Activated naive CD8-positive, alpha-beta T cell treated with anti-CD3 and anti-CD28 coated beads, Interleukin-2, amount 50 U/mL, for 24 hours (primary cell): Measurements from ENCODE around the gene BIRC2.
A peak's percentile ranks its signal among the peaks of the same experiment; 100 is the strongest.

Experiments
- ATAC-seq: fragments of 150-1000 bp; cut with Tn5 transposase; one replicate; pipeline ENCODE4 v1.10.0; 2021
- DNase-seq: peaks from one replicate; pipeline ENCODE4 v3.0.0; 2021
- H3K27ac Mint-ChIP-seq: one replicate; pipeline ENCODE4 v1.8.0; 2021; ENCODE audit warnings: mild to moderate bottlenecking, mixed read lengths
- H3K27me3 Mint-ChIP-seq: one replicate; pipeline ENCODE4 v1.8.0; 2021; ENCODE audit warnings: mixed read lengths
- H3K36me3 Mint-ChIP-seq: one replicate; pipeline ENCODE4 v1.8.0; 2021; ENCODE audit warnings: low read depth, mixed read lengths
- H3K4me1 Mint-ChIP-seq: one replicate; pipeline ENCODE4 v1.8.0; 2021; ENCODE audit warnings: mixed read lengths
- H3K4me3 Mint-ChIP-seq: one replicate; pipeline ENCODE4 v1.8.0; 2021; ENCODE audit warnings: mild to moderate bottlenecking, moderate library complexity, mixed read lengths
- H3K9me3 Mint-ChIP-seq: one replicate; pipeline ENCODE4 v1.8.0; 2021; ENCODE audit warnings: mixed read lengths

Gene BIRC2

GRCh38 chr11:102396708-102397563 is 49.9 kb downstream of the BIRC2 start:
- peaks cover 72% of the 10 kb centered on the region for H3K36me3 Mint-ChIP-seq
- ATAC-seq, result peak; percentile 58
- no peaks in the 10 kb centered on the region for H3K9me3 Mint-ChIP-seq
- no peaks in the 10 kb centered on the region for H3K27me3 Mint-ChIP-seq
- H3K27ac Mint-ChIP-seq, result peak overlapping the region; percentile 79
- DNase-seq, result no peak
- H3K4me3 Mint-ChIP-seq, result no peak overlapping the region
- peaks cover 47% of the 10 kb centered on the region for H3K4me1 Mint-ChIP-seq

GRCh38 chr11:102398297-102398696 is 51.3 kb downstream of the BIRC2 start:
- Mint-ChIP-seq H3K27ac (no peak overlapping the region), H3K4me1 (peaks cover 51% of the 10 kb centered on the region), H3K27me3 (no peaks in the 10 kb centered on the region), H3K4me3 (no peak overlapping the region), H3K36me3 (peaks cover 72% of the 10 kb centered on the region), H3K9me3 (no peaks in the 10 kb centered on the region)
- no peak for DNase-seq
- ATAC-seq, result no peak

- H3K9me3 Mint-ChIP-seq, result no peaks in the 10 kb centered on the region
- peak overlapping the region; percentile 49 for H3K27ac Mint-ChIP-seq
- H3K36me3 Mint-ChIP-seq, result peaks cover 76% of the 10 kb centered on the region
- peaks cover 58% of the 10 kb centered on the region for H3K4me1 Mint-ChIP-seq
- H3K27me3 Mint-ChIP-seq, result no peaks in the 10 kb centered on the region
- no peak for DNase-seq
- no peak overlapping the region for H3K4me3 Mint-ChIP-seq
- peak; percentile 65 for ATAC-seq
These were observed 52.2 kb downstream of the BIRC2 start for GRCh38 chr11:102399189-102399588.

GRCh38 chr11:102400603-102401002 is 53.6 kb downstream of the BIRC2 start:
- DNase-seq (no peak), ATAC-seq (no peak)
- Mint-ChIP-seq H3K4me1 (peaks cover 60% of the 10 kb centered on the region), H3K4me3 (no peak overlapping the region), H3K27me3 (no peaks in the 10 kb centered on the region), H3K27ac (peak overlapping the region; percentile 7), H3K9me3 (no peaks in the 10 kb centered on the region), H3K36me3 (peaks cover 66% of the 10 kb centered on the region)

GRCh38 chr11:102401905-102402304 is 54.9 kb downstream of the BIRC2 start:
- Mint-ChIP-seq H3K27ac (peak overlapping the region; percentile 41), H3K4me3 (no peak overlapping the region), H3K9me3 (no peaks in the 10 kb centered on the region), H3K36me3 (peaks cover 59% of the 10 kb centered on the region), H3K4me1 (peaks cover 53% of the 10 kb centered on the region), H3K27me3 (no peaks in the 10 kb centered on the region)
- no peak for DNase-seq
- ATAC-seq, result peak; percentile 31

GRCh38 chr11:102402548-102402947 is 55.5 kb downstream of the BIRC2 start:
- Mint-ChIP-seq H3K27ac (peak overlapping the region; percentile 41), H3K4me1 (peaks cover 53% of the 10 kb centered on the region), H3K36me3 (peaks cover 55% of the 10 kb centered on the region), H3K4me3 (no peak overlapping the region), H3K27me3 (no peaks in the 10 kb centered on the region), H3K9me3 (no peaks in the 10 kb centered on the region)
- DNase-seq (no peak), ATAC-seq (no peak)

GRCh38 chr11:102405501-102405900 is 58.5 kb downstream of the BIRC2 start:
- no peak overlapping the region for H3K27ac Mint-ChIP-seq
- DNase-seq, result no peak
- no peaks in the 10 kb centered on the region for H3K27me3 Mint-ChIP-seq
- H3K4me1 Mint-ChIP-seq, result peaks cover 64% of the 10 kb centered on the region
- no peak for ATAC-seq
- peaks cover 46% of the 10 kb centered on the region for H3K36me3 Mint-ChIP-seq
- H3K4me3 Mint-ChIP-seq, result no peak overlapping the region
- no peaks in the 10 kb centered on the region for H3K9me3 Mint-ChIP-seq

- Mint-ChIP-seq H3K27ac (no peak overlapping the region), H3K27me3 (no peaks in the 10 kb centered on the region), H3K9me3 (no peaks in the 10 kb centered on the region), H3K36me3 (peaks cover 42% of the 10 kb centered on the region), H3K4me3 (no peak overlapping the region), H3K4me1 (peaks cover 69% of the 10 kb centered on the region)
- no peak for DNase-seq
- no peak for ATAC-seq
These were observed 59.1 kb downstream of the BIRC2 start for GRCh38 chr11:102406099-102406498.

- no peaks in the 10 kb centered on the region for H3K9me3 Mint-ChIP-seq
- peak overlapping the region; percentile 46 for H3K27ac Mint-ChIP-seq
- no peak overlapping the region for H3K4me3 Mint-ChIP-seq
- no peak for ATAC-seq
- peaks cover 71% of the 10 kb centered on the region for H3K4me1 Mint-ChIP-seq
- peaks cover 28% of the 10 kb centered on the region for H3K36me3 Mint-ChIP-seq
- no peaks in the 10 kb centered on the region for H3K27me3 Mint-ChIP-seq
- DNase-seq, result no peak
These were observed 60.9 kb downstream of the BIRC2 start for GRCh38 chr11:102407901-102408300.

GRCh38 chr11:102408339-102408738 is 61.3 kb downstream of the BIRC2 start:
- no peak for DNase-seq
- H3K4me1 Mint-ChIP-seq, result peaks cover 71% of the 10 kb centered on the region
- no peak overlapping the region for H3K4me3 Mint-ChIP-seq
- H3K27ac Mint-ChIP-seq, result peak overlapping the region; percentile 10
- ATAC-seq, result no peak
- H3K36me3 Mint-ChIP-seq, result peaks cover 25% of the 10 kb centered on the region
- H3K27me3 Mint-ChIP-seq, result no peaks in the 10 kb centered on the region
- no peaks in the 10 kb centered on the region for H3K9me3 Mint-ChIP-seq

- Mint-ChIP-seq H3K4me1 (peaks cover 84% of the 10 kb centered on the region), H3K27ac (peak overlapping the region; percentile 51), H3K27me3 (no peaks in the 10 kb centered on the region), H3K36me3 (peaks cover 21% of the 10 kb centered on the region), H3K9me3 (no peaks in the 10 kb centered on the region), H3K4me3 (no peak overlapping the region)
- ATAC-seq, result no peak
- DNase-seq, result no peak
These were observed 63.4 kb downstream of the BIRC2 start for GRCh38 chr11:102410382-102410784.

GRCh38 chr11:102411142-102411541 is 64.1 kb downstream of the BIRC2 start:
- no peak for DNase-seq
- peaks cover 22% of the 10 kb centered on the region for H3K36me3 Mint-ChIP-seq
- no peak overlapping the region for H3K27ac Mint-ChIP-seq
- H3K9me3 Mint-ChIP-seq, result no peaks in the 10 kb centered on the region
- no peak overlapping the region for H3K4me3 Mint-ChIP-seq
- H3K4me1 Mint-ChIP-seq, result peaks cover 87% of the 10 kb centered on the region
- H3K27me3 Mint-ChIP-seq, result no peaks in the 10 kb centered on the region
- ATAC-seq, result no peak

- DNase-seq, result no peak
- H3K27me3 Mint-ChIP-seq, result no peaks in the 10 kb centered on the region
- no peak for ATAC-seq
- H3K4me1 Mint-ChIP-seq, result peaks cover 90% of the 10 kb centered on the region
- H3K36me3 Mint-ChIP-seq, result peaks cover 37% of the 10 kb centered on the region
- H3K4me3 Mint-ChIP-seq, result no peak overlapping the region
- H3K9me3 Mint-ChIP-seq, result peaks cover 9% of the 10 kb centered on the region
- H3K27ac Mint-ChIP-seq, result peak overlapping the region; percentile 7
These were observed 66.5 kb downstream of the BIRC2 start for GRCh38 chr11:102413497-102413896.

- Mint-ChIP-seq H3K27me3 (no peaks in the 10 kb centered on the region), H3K4me3 (peak overlapping the region; percentile 10), H3K36me3 (peaks cover 41% of the 10 kb centered on the region), H3K9me3 (peaks cover 15% of the 10 kb centered on the region), H3K4me1 (peaks cover 93% of the 10 kb centered on the region), H3K27ac (peak overlapping the region; percentile 53)
- DNase-seq (no peak), ATAC-seq (no peak)
These were observed 67.5 kb downstream of the BIRC2 start for GRCh38 chr11:102414559-102414958.

GRCh38 chr11:102415304-102415916 is 68.4 kb downstream of the BIRC2 start:
- ATAC-seq (peak; percentile 29), DNase-seq (no peak)
- Mint-ChIP-seq H3K27me3 (no peaks in the 10 kb centered on the region), H3K27ac (peak overlapping the region; percentile 53), H3K4me1 (peaks cover 95% of the 10 kb centered on the region), H3K4me3 (peak overlapping the region; percentile 10), H3K9me3 (peaks cover 15% of the 10 kb centered on the region), H3K36me3 (peaks cover 36% of the 10 kb centered on the region)
